ENCODE measurements around the gene MEF2C.

DNA sequence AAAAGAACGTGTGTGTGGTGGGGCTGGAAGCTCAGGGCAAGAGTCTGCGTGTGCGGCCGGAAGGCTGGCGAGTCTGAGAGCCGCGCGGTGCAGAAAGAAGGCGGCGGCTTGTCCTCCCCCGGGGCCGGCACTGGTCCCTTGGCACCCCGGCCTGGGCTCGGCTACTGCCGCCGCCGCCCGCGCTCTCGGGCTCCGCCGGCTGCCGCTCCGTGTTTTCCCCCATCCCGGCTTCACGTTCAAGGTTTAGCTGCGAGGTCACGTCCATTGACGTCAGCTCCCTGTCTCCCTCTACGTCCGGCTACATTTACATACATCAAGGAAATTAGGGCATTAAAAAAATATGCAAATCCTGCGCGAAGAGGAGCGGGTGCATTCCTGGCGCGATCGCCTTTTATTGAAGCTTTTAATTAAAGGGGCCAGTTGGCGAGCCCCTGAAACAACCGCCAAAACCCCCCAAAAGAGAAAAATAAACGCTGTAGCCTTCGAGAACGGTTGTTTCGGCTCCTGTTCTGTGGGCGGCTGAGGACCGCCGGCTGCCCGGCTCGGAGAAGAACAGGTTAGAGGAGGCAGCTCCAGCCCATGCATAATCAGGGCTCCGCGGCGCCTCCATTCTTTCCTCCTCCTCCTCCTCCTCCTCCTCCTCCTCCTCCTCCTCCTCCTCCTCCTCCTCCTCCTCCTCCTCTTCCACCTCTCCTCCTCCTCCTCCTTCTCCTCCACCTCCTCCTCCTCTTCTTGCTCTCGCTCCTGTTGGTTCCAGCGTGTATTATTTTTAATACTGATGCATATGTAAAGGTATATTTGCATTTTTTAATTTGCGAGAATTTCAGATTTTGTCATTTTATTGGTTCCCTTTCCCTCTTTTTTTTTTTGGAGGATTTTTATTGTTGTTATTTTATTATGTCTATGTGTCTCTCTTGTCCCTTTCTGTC is 207.0 kb downstream of the MEF2C start:
- TF ChIP-seq, protein P1, sequence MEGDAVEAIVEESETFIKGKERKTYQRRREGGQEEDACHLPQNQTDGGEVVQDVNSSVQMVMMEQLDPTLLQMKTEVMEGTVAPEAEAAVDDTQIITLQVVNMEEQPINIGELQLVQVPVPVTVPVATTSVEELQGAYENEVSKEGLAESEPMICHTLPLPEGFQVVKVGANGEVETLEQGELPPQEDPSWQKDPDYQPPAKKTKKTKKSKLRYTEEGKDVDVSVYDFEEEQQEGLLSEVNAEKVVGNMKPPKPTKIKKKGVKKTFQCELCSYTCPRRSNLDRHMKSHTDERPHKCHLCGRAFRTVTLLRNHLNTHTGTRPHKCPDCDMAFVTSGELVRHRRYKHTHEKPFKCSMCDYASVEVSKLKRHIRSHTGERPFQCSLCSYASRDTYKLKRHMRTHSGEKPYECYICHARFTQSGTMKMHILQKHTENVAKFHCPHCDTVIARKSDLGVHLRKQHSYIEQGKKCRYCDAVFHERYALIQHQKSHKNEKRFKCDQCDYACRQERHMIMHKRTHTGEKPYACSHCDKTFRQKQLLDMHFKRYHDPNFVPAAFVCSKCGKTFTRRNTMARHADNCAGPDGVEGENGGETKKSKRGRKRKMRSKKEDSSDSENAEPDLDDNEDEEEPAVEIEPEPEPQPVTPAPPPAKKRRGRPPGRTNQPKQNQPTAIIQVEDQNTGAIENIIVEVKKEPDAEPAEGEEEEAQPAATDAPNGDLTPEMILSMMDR (IDR thresholded peaks at IDR 0.05; ENCODE audit: low read depth, low read length, poor library complexity, severe bottlenecking), result no peak
- TF ChIP-seq EZH2phosphoT487 (IDR thresholded peaks at IDR 0.05; ENCODE audit: borderline replicate concordance, low read length), result no peak

All from DOHH2 (cell line).